ENCODE data around the gene REXO4. TPM values are rescaled to one million over a fixed set of nuclear protein-coding genes. Genes with fewer than 3 reads are reported as not detected.
"Not testable (repeated sequence)": the region's sequence is repeated elsewhere in the genome, so short reads cannot be mapped to it uniquely, and the experiment has no call there.

The REXO4 gene
- total RNA-seq, 1 donor from 2014 or later, result 33.3 TPM

GRCh38 chr9:133394687-133395271 lies 23.0 kb downstream of the REXO4 start:
- DNase-seq (no peak), ATAC-seq (ENCODE audit: low read depth) (no peak)
- Mint-ChIP-seq H3K9me3 (no peaks in the 10 kb centered on the region), H3K27me3 (peaks cover 8% of the 10 kb centered on the region), H3K4me3 (no peak overlapping the region), H3K27ac (no peak overlapping the region), H3K4me1 (no peaks in the 10 kb centered on the region), H3K36me3 (ENCODE audit: low read depth) (no peaks in the 10 kb centered on the region)
- no peak for TF ChIP-seq CTCF (IDR thresholded peaks at IDR 0.05)
- POLR2A ChIA-PET, result interaction anchor here (1.0 kb wide), 1 partner anchor 24 kb away, joined by 3 read pairs; no protein-coding TSS in a partner anchor
- intact Hi-C loops (cut with micrococcal nuclease), result no loop called here
- CTCF ChIA-PET, result interaction anchor here (1.0 kb wide), 1 partner anchor 88 kb away, joined by 3 read pairs; no protein-coding TSS in a partner anchor

DNA sequence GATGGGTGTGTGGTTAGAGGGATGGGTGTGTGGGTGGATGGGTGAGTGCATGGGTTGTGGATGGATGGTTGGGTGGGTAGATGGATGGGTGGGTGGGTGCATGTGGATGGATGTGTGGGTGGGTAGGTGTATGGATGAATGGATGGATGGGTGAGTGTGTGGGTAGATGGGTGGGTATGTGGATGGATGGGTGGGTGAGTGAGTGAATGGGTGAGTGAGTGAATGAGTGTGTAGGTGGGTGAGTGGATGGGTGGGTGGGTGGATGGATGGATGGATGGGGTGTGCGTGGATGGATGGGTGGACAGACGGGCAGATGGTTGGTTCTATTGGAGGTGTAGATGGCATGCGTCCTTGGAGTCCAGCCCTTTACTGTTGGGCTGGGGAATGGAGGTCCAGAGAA lies 24.4 kb downstream of the REXO4 start:
- no peak for TF ChIP-seq CTCF (IDR thresholded peaks at IDR 0.05)
- Mint-ChIP-seq H3K4me3 (no peak overlapping the region), H3K36me3 (ENCODE audit: low read depth) (no peaks in the 10 kb centered on the region), H3K27ac (no peak overlapping the region), H3K9me3 (no peaks in the 10 kb centered on the region), H3K27me3 (peaks cover 13% of the 10 kb centered on the region), H3K4me1 (no peaks in the 10 kb centered on the region)
- no peak for ATAC-seq (ENCODE audit: low read depth)
- intact Hi-C loops (cut with micrococcal nuclease), result no loop called here
- DNase-seq, result no peak
- ChIA-PET CTCF (no interaction called here), POLR2A (no interaction called here)

DNA sequence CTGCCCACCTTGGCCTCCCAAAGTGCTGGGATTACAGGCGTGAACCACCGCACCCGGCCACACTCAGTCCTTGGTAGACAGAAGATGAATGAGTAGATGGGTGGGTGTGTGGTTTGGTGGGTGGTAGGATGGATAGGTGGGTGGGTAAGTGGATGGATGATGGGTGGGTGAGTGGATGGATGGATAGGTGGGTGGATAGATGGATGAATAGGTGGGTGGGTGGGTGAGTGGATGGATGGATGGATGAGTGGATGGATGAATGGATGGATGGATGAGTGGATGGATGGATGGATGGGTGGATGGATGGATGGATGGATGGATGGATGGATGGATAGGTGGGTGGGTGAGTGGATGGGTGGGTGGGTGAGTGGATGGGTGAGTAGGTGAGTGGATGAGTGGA lies 25.5 kb downstream of the REXO4 start:
- POLR2A ChIA-PET; CTCF ChIA-PET; intact Hi-C loops (cut with micrococcal nuclease); ATAC-seq (ENCODE audit: low read depth); H3K27ac Mint-ChIP-seq; H3K4me1 Mint-ChIP-seq; DNase-seq; H3K9me3 Mint-ChIP-seq; H3K4me3 Mint-ChIP-seq; H3K36me3 Mint-ChIP-seq (ENCODE audit: low read depth): not testable (repeated sequence)
- H3K27me3 Mint-ChIP-seq, result peaks cover 13% of the 10 kb centered on the region

DNA sequence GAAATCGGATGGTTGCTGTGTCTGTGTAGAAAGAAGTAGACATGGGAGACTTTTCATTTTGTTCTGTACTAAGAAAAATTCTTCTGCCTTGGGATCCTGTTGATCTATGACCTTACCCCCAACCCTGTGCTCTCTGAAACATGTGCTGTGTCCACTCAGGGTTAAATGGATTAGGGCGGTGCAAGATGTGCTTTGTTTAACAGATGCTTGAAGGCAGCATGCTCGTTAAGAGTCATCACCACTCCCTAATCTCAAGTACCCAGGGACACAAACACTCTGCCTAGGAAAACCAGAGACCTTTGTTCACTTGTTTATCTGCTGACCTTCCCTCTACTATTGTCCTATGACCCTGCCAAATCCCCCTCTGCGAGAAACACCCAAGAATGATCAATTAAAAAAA lies 26.4 kb downstream of the REXO4 start:
- H3K4me3 Mint-ChIP-seq; ATAC-seq (ENCODE audit: low read depth); CTCF ChIA-PET; H3K9me3 Mint-ChIP-seq; DNase-seq; H3K27ac Mint-ChIP-seq; intact Hi-C loops (cut with micrococcal nuclease); H3K36me3 Mint-ChIP-seq (ENCODE audit: low read depth); H3K4me1 Mint-ChIP-seq; POLR2A ChIA-PET: not testable (repeated sequence)
- peaks cover 13% of the 10 kb centered on the region for H3K27me3 Mint-ChIP-seq

DNA sequence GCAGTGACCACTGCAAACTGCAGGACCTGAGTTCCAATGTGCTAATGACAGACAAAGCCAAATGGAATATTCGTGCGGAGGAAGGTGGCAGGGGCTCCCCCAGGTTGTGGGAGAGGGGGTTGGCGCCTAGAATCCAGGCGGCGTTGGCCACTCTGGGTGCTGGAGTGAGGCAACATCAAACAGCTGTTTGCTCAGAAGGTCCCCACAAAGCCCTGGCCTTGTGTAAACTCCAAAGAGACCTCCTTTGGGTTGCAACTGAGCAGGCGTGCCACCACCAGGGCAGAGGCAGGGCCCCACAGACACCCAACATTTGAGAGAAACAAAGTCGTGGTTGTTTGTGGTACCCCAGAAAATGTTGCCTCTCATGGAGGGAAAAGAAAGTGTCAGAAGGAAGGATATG lies 27.1 kb downstream of the REXO4 start:
- Mint-ChIP-seq H3K36me3 (ENCODE audit: low read depth) (no peaks in the 10 kb centered on the region), H3K9me3 (no peaks in the 10 kb centered on the region), H3K4me1 (no peaks in the 10 kb centered on the region), H3K27ac (no peak overlapping the region), H3K4me3 (no peak overlapping the region), H3K27me3 (peaks cover 13% of the 10 kb centered on the region)
- ChIA-PET POLR2A (no interaction called here), CTCF (interaction anchor here (0.7 kb wide), 1 partner anchor 398 kb away, joined by 3 read pairs; no protein-coding TSS in a partner anchor)
- TF ChIP-seq CTCF (IDR thresholded peaks at IDR 0.05), result no peak
- intact Hi-C loops (cut with micrococcal nuclease), result no loop called here
- ATAC-seq (ENCODE audit: low read depth) (no peak), DNase-seq (no peak)

GRCh38 chr9:133389562-133389961 lies 28.2 kb downstream of the REXO4 start:
- H3K9me3 Mint-ChIP-seq, result no peaks in the 10 kb centered on the region
- no peak for DNase-seq
- H3K27ac Mint-ChIP-seq, result no peak overlapping the region
- POLR2A ChIA-PET, result no interaction called here
- H3K36me3 Mint-ChIP-seq (ENCODE audit: low read depth), result no peaks in the 10 kb centered on the region
- H3K4me3 Mint-ChIP-seq, result no peak overlapping the region
- no peaks in the 10 kb centered on the region for H3K4me1 Mint-ChIP-seq
- H3K27me3 Mint-ChIP-seq, result peaks cover 13% of the 10 kb centered on the region
- CTCF ChIA-PET, result no interaction called here
- no peak for TF ChIP-seq CTCF (IDR thresholded peaks at IDR 0.05)
- intact Hi-C loops (cut with micrococcal nuclease), result no loop called here
- no peak for ATAC-seq (ENCODE audit: low read depth)

All from activated B cell treated with CpG ODN at 0.5 μM for 24 hours (primary cell).